RWPE1 (cell line): ENCODE measurements around the gene LRRC8E.

Experiments used
- CTCF ChIA-PET: fragments of 350-600 bp; sonication (Branson Sonifier 250); formaldehyde crosslinking; extraction: SDS; loops from one replicate; lab custom pipeline; 2021; lab: Yijun Ruan, JAX
- POLR2A ChIA-PET: fragments of 400-600 bp; formaldehyde crosslinking; extraction: SDS; loops from one replicate; lab custom pipeline; 2020; ENCODE audit warnings: antibody characterized with exemption; ENCODE audit not compliant: low non-redundant PET; lab: Yijun Ruan, JAX
- DNase-seq: peaks from one replicate; pipeline ENCODE4 v3.0.0; 2012; ENCODE audit warnings: low spot score
- H3K27ac ChIP-seq: fragments of 450-650 bp; 2 replicates; pipeline ENCODE4 v1.5.1; 2017
- CTCF ChIP-seq: fragments of 450-650 bp; conservative IDR thresholded peaks from 2 replicates; pipeline ENCODE4 v1.5.1; 2017; ENCODE audit warnings: low read depth, mild to moderate bottlenecking

Gene LRRC8E

GRCh38 chr19:7944177-7944761 lies 56.0 kb downstream of the LRRC8E start:
- CTCF ChIA-PET = interaction anchor here (0.5 to 2.4 kb wide), 18 partner anchors 15 to 887 kb away, joined by 3 to 21 read pairs (median 4); no protein-coding TSS in a partner anchor
- TF ChIP-seq CTCF = peak; percentile 81
- POLR2A ChIA-PET = interaction anchor here (0.5 to 1.1 kb wide), 6 partner anchors 8 to 219 kb away, joined by 3 to 9 read pairs (median 5); partner anchors contain the start of genes ELAVL1 and MAP2K7
- DNase-seq = peak; percentile 85
- peak overlapping the region; percentile 86 for H3K27ac ChIP-seq

GRCh38 chr19:7947939-7948338 lies 59.6 kb downstream of the LRRC8E start:
- TF ChIP-seq CTCF = no peak
- POLR2A ChIA-PET = no interaction called here
- CTCF ChIA-PET = interaction anchor here (0.7 kb wide), 1 partner anchor 40 kb away, joined by 6 read pairs; no protein-coding TSS in a partner anchor
- H3K27ac ChIP-seq = peak overlapping the region; percentile 10; the same call in 1 of the 2 replicates
- DNase-seq = no peak
